Epithelial cell of proximal tubule (primary cell): ENCODE measurements around the gene CD2AP. TPM values are rescaled to one million over a fixed set of nuclear protein-coding genes. Genes with fewer than 3 reads are reported as not detected.
"Not testable (repeated sequence)": the region's sequence is repeated elsewhere in the genome, so short reads cannot be mapped to it uniquely, and the experiment has no call there.

ENCODE experiments used
- DNase-seq: peaks from one replicate; pipeline ENCODE4 v3.0.0-alpha.2; 2011; ENCODE audit warnings: low read depth
- H3K4me3 ChIP-seq: 2 replicates; pipeline ENCODE4 v1.5.1; 2011; ENCODE audit warnings: low read depth, mild to moderate bottlenecking, low read length
- total RNA-seq: library from RNA; depleted of rRNA; stranded (reverse); fragments of >200 nt; gene quantifications from 2 replicates; pipeline ENCODE4 v1.2.3, GENCODE V29; 2015
- TF ChIP-seq, protein P1 (sequence below): conservative IDR thresholded peaks from 2 replicates; pipeline ENCODE4 v1.5.1; 2012; ENCODE audit warnings: low read depth, mild to moderate bottlenecking, low read length

CD2AP gene
- total RNA-seq, 1 donor from 2014 or later: 61.7 TPM

DNA sequence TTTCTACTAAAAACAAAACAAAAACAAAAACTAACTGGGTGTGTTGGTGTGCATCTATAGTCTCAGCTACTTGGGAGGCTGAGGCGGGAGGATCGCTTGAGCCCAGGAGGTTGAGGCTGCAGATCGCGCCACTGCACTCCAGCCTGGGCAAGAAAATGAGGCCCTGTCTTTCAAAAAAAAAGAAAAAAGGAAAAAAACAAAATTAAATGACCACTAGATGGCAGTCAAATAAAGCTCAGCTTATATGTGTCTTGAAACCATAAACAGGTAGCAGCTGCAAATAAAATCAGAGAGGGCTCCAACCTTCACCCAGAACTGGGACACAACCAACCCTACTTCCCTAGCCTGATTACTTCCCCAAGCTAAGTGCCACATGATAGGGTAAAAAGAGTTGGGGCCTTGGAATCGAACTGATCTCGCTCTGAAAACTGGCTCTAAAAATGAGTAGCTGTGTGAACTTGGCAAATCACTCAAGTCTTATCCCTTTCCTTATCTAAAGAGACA is 153.7 kb downstream of the CD2AP start:
- DNase-seq: peak; percentile 30
- TF ChIP-seq, protein P1, sequence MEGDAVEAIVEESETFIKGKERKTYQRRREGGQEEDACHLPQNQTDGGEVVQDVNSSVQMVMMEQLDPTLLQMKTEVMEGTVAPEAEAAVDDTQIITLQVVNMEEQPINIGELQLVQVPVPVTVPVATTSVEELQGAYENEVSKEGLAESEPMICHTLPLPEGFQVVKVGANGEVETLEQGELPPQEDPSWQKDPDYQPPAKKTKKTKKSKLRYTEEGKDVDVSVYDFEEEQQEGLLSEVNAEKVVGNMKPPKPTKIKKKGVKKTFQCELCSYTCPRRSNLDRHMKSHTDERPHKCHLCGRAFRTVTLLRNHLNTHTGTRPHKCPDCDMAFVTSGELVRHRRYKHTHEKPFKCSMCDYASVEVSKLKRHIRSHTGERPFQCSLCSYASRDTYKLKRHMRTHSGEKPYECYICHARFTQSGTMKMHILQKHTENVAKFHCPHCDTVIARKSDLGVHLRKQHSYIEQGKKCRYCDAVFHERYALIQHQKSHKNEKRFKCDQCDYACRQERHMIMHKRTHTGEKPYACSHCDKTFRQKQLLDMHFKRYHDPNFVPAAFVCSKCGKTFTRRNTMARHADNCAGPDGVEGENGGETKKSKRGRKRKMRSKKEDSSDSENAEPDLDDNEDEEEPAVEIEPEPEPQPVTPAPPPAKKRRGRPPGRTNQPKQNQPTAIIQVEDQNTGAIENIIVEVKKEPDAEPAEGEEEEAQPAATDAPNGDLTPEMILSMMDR: peak; percentile 63
- no peak overlapping the region for H3K4me3 ChIP-seq

DNA sequence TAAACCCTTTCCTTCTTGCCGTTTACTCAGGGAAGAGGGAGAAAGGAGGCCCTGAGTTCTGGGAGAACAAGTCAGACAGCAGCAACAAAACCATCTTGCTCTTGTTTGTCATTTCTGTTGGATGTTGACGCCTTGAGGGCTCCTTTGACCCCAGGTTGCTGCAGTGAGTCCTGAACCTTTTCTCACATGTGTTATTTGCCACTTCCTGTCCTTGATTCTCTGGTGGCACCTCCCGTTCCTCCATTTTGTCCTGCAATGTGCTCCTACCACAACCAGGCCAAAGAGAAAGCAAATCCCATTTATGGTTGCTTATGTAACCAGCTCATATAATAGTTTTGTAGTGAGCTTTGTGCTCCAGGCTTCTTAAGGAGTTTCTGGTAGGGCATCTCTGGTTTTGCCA is 154.2 kb downstream of the CD2AP start:
- DNase-seq: no peak
- TF ChIP-seq, protein P1: no peak
- no peak overlapping the region for H3K4me3 ChIP-seq

DNA sequence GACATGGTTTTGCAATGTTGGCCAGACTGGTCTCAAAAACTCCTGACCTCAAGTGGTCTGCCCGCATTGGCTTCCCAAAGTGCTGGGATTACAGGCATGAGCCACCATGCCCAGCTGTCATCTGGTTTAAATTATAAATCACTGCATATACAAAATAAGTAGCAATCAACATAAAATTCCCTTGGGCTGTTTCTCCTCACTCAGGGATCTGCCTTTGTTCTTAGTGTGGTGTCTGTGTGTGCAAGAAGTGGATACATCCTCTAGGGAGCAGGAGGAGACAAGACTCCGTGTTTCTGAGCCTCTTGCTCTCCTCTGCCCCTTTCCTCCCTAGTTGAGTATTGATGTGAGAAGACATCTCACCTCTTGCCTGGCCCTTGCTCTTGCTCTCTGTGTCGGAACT is 155.6 kb downstream of the CD2AP start:
- no peak for DNase-seq
- H3K4me3 ChIP-seq: no peak overlapping the region
- TF ChIP-seq, protein P1: peak; percentile 48

DNA sequence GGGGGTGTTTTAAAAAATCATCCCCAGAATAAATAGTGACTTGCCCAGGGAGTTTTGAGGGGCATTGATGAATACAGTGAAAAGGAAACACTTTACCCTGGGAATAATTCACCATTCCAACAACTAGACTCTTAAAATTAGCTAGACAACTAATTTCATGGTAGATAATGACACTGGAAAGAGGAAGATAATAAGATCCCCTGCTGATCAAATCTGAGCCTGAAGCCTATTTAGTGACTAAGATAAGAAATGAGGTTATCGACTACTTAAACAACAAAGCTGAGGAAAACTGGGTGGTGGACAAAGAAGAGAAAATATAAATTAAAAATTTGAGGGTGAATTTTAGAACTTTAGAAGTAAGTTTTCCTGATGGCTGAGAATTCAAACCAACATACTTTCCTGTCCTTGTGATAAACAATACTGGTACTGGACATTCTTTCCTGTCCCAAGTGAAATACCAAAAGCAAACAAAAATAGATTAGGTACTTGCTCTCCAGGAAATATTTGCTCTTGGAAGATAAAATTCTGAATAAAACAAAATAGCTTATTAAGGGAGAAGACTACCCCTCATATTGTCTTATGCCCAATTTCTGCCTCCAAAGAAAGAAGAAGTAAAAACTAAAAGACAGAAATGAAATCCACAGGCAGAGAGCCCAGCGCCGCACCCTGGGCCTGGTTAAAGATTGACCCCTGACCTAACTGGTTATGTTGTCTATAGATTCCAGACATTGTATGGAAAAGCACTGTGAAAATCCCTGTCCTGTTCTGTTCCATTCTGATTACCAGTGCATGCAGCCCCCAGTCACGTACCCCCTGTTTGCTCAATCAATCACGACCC is 156.8 kb downstream of the CD2AP start:
- TF ChIP-seq, protein P1: no peak
- no peak overlapping the region for H3K4me3 ChIP-seq
- DNase-seq: no peak

DNA sequence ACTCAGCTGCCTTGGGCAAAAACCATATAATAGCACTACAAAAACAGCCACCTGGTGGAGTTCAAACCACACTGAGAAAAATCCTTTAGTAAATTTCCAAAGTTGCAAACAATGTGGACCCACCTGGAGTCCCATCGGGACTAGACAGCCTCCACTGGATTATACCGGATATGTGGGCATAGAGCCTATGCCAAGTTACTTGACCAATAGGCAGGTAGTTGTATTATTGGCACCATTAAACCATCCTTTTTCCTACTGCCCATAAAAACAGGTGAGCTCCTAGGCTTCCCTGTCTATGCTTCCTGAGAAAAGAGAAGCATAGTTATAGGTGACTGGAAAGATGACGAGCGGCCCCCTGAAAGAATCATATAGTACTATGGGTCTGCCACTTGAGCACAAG is 169.1 kb downstream of the CD2AP start:
- no peak overlapping the region for H3K4me3 ChIP-seq
- TF ChIP-seq, protein P1: peak; percentile 35
- DNase-seq: no peak

DNA sequence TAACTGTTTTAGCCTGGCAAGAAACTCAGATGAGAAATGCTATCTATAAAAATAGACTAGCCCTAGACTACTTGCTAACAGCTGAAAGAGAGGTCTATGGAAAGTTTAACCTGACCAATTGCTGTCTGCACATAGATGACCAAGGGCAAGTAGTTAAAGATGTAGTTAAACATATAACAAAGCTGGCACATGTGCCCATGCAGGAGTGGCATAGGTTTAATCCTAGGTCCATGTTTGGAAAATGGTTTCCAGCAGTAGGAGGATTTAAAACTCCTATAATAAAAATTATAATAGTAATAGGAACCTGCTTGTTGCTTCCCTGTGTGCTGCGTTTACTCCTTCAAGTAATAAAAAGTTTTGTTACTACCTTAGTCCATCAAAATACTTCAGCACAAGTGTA is 169.6 kb downstream of the CD2AP start:
- TF ChIP-seq, protein P1: no peak
- no peak overlapping the region for H3K4me3 ChIP-seq
- no peak for DNase-seq

DNA sequence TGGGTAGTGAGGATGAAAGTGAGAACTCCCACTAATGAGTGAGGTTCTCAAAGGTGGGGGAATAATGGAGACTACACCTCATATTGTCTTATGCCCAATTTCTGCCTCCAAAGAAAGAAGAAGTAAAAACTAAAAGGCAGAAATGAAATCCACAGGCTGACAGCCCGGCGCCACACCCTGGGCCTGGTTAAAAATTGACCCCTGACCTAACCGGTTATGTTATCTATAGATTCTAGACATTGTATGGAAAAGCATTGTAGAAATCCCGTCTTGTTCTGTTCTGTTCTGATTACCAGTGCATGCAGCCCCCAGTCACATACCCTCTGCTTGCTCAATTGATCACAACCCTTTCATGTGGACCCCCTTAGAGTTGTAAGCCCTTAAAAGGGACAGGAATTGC is 170.0 kb downstream of the CD2AP start:
- not testable (repeated sequence) for H3K4me3 ChIP-seq, DNase-seq
